Lung (tissue), 12 donors: ENCODE results near the gene SAMSN1. TPM values are rescaled to one million over a fixed set of nuclear protein-coding genes. Genes with fewer than 3 reads are reported as not detected.

ENCODE experiments used
- ATAC-seq: fragments of 200-7000 bp; cut with Tn5 transposase; one replicate; pipeline ENCODE4 v1.9.1; 2020; ENCODE audit warnings: moderate number of reproducible peaks; ENCODE audit not compliant: insufficient read depth, low FRiP score
- DNase-seq, 3 donors: peaks; one replicate each; pipeline ENCODE4 v3.0.0-alpha.2; 2013 to 2017
- H3K27ac ChIP-seq, 2 donors: one replicate each; pipeline ENCODE4 v1.5.1; 2013; ENCODE audit warnings: mild to moderate bottlenecking in 2 of 2, moderate library complexity in 2 of 2, control low read depth in 1 of 2, inconsistent platforms in 1 of 2, low read depth in 1 of 2, low read length in 1 of 2
- H3K27me3 ChIP-seq, 3 donors: one replicate each; pipeline ENCODE4 v1.5.1; 2013; ENCODE audit warnings: low read length in 2 of 3; ENCODE audit not compliant: control insufficient read depth in 3 of 3, insufficient read depth in 3 of 3
- H3K36me3 ChIP-seq, 4 donors: one replicate each; pipeline ENCODE4 v1.5.1; 2013; ENCODE audit warnings: low read length in 4 of 4, mild to moderate bottlenecking in 1 of 4, moderate library complexity in 1 of 4; ENCODE audit not compliant: control insufficient read depth in 4 of 4, insufficient read depth in 4 of 4
- H3K4me1 ChIP-seq, 5 donors: one replicate each; pipeline ENCODE4 v1.5.1; 2013; ENCODE audit warnings: low read length in 5 of 5, mild to moderate bottlenecking in 2 of 5, moderate library complexity in 1 of 5; ENCODE audit not compliant: control insufficient read depth in 5 of 5, insufficient read depth in 5 of 5
- H3K4me3 ChIP-seq: one replicate; pipeline ENCODE4 v1.5.1; 2013; ENCODE audit warnings: mild to moderate bottlenecking, control low read depth, moderate library complexity
- H3K9ac ChIP-seq, 2 donors: one replicate each; pipeline ENCODE4 v1.5.1; 2013; ENCODE audit warnings: low read length in 2 of 2, control low read depth in 1 of 2; ENCODE audit not compliant: insufficient read depth in 1 of 2
- H3K9me3 ChIP-seq, 4 donors: one replicate each; pipeline ENCODE4 v1.5.1; 2013; ENCODE audit warnings: low read length in 3 of 4, mild to moderate bottlenecking in 1 of 4, moderate library complexity in 1 of 4; ENCODE audit not compliant: control insufficient read depth in 4 of 4, insufficient read depth in 3 of 4
- CTCF ChIP-seq: IDR thresholded peaks from 2 replicates; pipeline ENCODE4 v1.5.1; 2012; ENCODE audit warnings: mild to moderate bottlenecking; ENCODE audit errors: control extremely low read depth, extremely low read depth
- WGBS, 2 donors: extraction: QIAGEN DNeasy Blood & Tissue Kit; methylation state at CpG; one replicate each; pipeline ENCODE4 v1.1.7; 2013; 5-methylcytosine and 5-hydroxymethylcytosine counted together
- polyA plus RNA-seq, 2 donors: library from polyadenylated mRNA; stranded (reverse); fragments of 200-250 nt; gene quantifications; one replicate each; pipeline ENCODE4 v1.2.1, GENCODE V29; 2013
- total RNA-seq, 2 donors: library from RNA; depleted of rRNA in 1 of 2; stranded (reverse); fragments of >200 nt in 1 of 2; gene quantifications; one replicate each; pipeline ENCODE4 v1.2.1, GENCODE V29; 2014 to 2021
- donor health status: control.
- donor health status: control.
- donor health status: Bipolar disorder and iron deficiency.
- donor health status: healthy.
- donor health status: DM: yes; HTN: yes; CAD: no.

Gene SAMSN1
- total and polyA plus RNA-seq, 4 donors = 6.4 to 184 (median 16.1) TPM

GRCh38 chr21:14584357-14585095, 38.4 kb upstream of the SAMSN1 start:
- no peak for TF ChIP-seq CTCF
- Histone ChIP-seq H3K27ac (no peak overlapping the region), H3K9me3 (peaks cover 0 to 2% (median 0%) of the 10 kb centered on the region in 4 donors), H3K9ac (no peak overlapping the region), H3K4me1 (no peaks in the 10 kb centered on the region), H3K27me3 (no peaks in the 10 kb centered on the region), H3K36me3 (no peaks in the 10 kb centered on the region), H3K4me3 (no peak overlapping the region)
- no peak for DNase-seq
- 30 to 42% methylated on average over 2 of the region's 2 CpGs for WGBS, 2 donors
- ATAC-seq = no peak

- TF ChIP-seq CTCF = no peak
- no peak overlapping the region for H3K4me3 ChIP-seq
- no peak overlapping the region for H3K9ac ChIP-seq
- no peak overlapping the region for H3K27ac ChIP-seq
- no peaks in the 10 kb centered on the region for H3K4me1 ChIP-seq
- no peaks in the 10 kb centered on the region for H3K36me3 ChIP-seq
- H3K27me3 ChIP-seq = no peaks in the 10 kb centered on the region
- whole genome bisulfite sequencing, 2 donors = 95 to 98% methylated on average over 4 of the region's 4 CpGs
- peaks cover 0 to 2% (median 0%) of the 10 kb centered on the region in 4 donors for H3K9me3 ChIP-seq
- DNase-seq (no peak), ATAC-seq (no peak)
Observed at GRCh38 chr21:14583629-14584255, 37.6 kb upstream of the SAMSN1 start.

DNA sequence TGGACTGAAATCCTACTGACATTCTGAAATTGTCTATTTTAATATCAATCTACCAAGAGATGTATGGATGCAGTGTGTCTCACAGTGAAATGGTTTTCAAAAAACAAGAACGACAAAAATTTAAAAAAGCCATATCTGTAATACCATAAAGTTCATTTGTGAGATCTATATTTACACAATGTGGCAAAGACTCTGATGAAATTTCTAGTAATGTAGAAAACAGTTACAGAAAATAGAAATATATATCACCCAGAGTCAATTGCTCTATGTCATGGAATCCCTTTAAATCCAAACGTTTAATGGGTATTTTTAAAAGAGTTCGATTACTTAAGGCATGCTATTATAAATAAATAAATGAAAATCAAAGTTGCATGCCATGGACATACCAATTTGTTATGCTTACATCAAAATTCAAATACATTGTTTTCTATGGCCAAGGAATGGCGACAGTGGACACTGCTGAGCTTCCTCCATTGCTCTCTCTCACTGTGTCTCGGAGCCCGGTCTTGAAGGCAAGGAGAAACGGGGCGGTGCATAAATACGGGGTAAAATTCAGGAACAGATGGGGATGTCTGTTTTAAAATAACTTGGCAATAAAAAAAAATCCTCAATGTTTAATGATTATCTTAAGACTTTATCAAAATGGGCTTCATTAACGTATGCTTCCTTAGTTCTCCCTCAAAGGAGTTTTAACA, 37.0 kb upstream of the SAMSN1 start:
- Histone ChIP-seq H3K36me3 (no peaks in the 10 kb centered on the region), H3K27me3 (no peaks in the 10 kb centered on the region), H3K9ac (no peak overlapping the region), H3K9me3 (no peaks in the 10 kb centered on the region), H3K27ac (no peak overlapping the region), H3K4me3 (no peak overlapping the region), H3K4me1 (no peaks in the 10 kb centered on the region)
- ATAC-seq (no peak), DNase-seq (no peak)
- 93% methylated on average over 10 of the region's 10 CpGs for WGBS, 2 donors
- TF ChIP-seq CTCF = no peak
